Transverse colon (tissue), 4 donors: ENCODE measurements around the gene MMP11. TPM values are rescaled to one million over a fixed set of nuclear protein-coding genes. Genes with fewer than 3 reads are reported as not detected.

Experiments
- DNase-seq: peaks from one replicate; pipeline ENCODE4 v3.0.0-alpha.2; 2019
- H3K27ac ChIP-seq, 4 donors: fragments of 200-600 bp; sonication (generic); 2 replicates each; pipeline ENCODE4 v1.5.1; 2016 to 2018; ENCODE audit warnings: inconsistent platforms in 4 of 4
- H3K27me3 ChIP-seq: fragments of 200-600 bp; sonication (generic); 2 replicates; pipeline ENCODE4 v1.5.1; 2017; ENCODE audit warnings: inconsistent platforms
- H3K36me3 ChIP-seq, 4 donors: fragments of 200-600 bp; sonication (generic); 2 replicates each; pipeline ENCODE4 v1.5.1; 2017 to 2019; ENCODE audit warnings: inconsistent platforms in 4 of 4
- H3K4me1 ChIP-seq, 4 donors: fragments of 200-600 bp; sonication (generic); 2 replicates each; pipeline ENCODE4 v1.5.1; 2017 to 2020; ENCODE audit warnings: inconsistent platforms in 4 of 4
- H3K4me3 ChIP-seq, 4 donors: fragments of 200-600 bp; sonication (generic); 1 replicate in 1 of 4; 2 replicates in 3 of 4; pipeline versions ENCODE4 v1.5.1 to v1.6.1; 2017 to 2019; ENCODE audit warnings: inconsistent platforms in 4 of 4
- H3K9me3 ChIP-seq, 2 donors: fragments of 200-600 bp; sonication (generic); 2 replicates each; pipeline ENCODE4 v1.5.1; 2017 to 2019; ENCODE audit warnings: inconsistent platforms in 2 of 2
- EP300 ChIP-seq: sonication (generic); formaldehyde crosslinking; IDR thresholded peaks from one replicate; pipeline ENCODE4 v1.6.1; 2017; ENCODE audit warnings: antibody characterized with exemption, low read depth
- POLR2A ChIP-seq: fragments of 450-650 bp; IDR thresholded peaks from one replicate; pipeline ENCODE4 v1.6.1; 2016; ENCODE audit warnings: antibody characterized with exemption, mild to moderate bottlenecking, moderate library complexity
- POLR2AphosphoS5 ChIP-seq, 3 donors: sonication (generic); formaldehyde crosslinking; IDR thresholded peaks; one replicate each; pipeline ENCODE4 v1.6.1; 2016; ENCODE audit warnings: antibody characterized with exemption in 3 of 3
- WGBS, 2 donors: methylation state at CpG; one replicate each; pipeline ENCODE4 v1.1.5; 2018; ENCODE audit warnings: low coverage in 1 of 2; 5-methylcytosine and 5-hydroxymethylcytosine counted together
- in situ Hi-C, 4 donors: fragments of 200-750 bp; cut with MboI; loops; one replicate each; pipeline versions ENCODE4 v1.15.0 to v1.15.1; 2017; ENCODE audit warnings: low sequenced_read_pairs in 3 of 4, low pct_ligation_motif_present in 1 of 4, low pct_unique_long_range_greater_than_20kb in 1 of 4
- intact Hi-C: fragments of 100-400 bp; cut with DNase I; formaldehyde crosslinking; loops from one replicate; pipeline ENCODE4 v1.15.1; 2023; ENCODE audit warnings: low total_unique reads
- total RNA-seq, 4 donors: library from RNA; depleted of rRNA; stranded (reverse); fragments of >200 nt; gene quantifications; one replicate each; pipeline ENCODE4 v1.1.0, GENCODE V29; 2016
- TF ChIP-seq, protein P1 (sequence below), 5 experiments: fragments of 200-600 bp in 3 of 5; fragments of 450-650 bp in 2 of 5; sonication (generic) in 3 of 5; IDR thresholded peaks; 1 replicate in 2 of 5; 2 replicates in 3 of 5; pipeline ENCODE4 v1.5.1; 2016 to 2017; ENCODE audit warnings: antibody characterized with exemption in 5 of 5, inconsistent platforms in 3 of 5, mild to moderate bottlenecking in 2 of 5, moderate library complexity in 1 of 5

Gene MMP11
- total RNA-seq, 4 donors from 2014 or later = 1.2 to 2.2 (median 1.6) TPM

DNA sequence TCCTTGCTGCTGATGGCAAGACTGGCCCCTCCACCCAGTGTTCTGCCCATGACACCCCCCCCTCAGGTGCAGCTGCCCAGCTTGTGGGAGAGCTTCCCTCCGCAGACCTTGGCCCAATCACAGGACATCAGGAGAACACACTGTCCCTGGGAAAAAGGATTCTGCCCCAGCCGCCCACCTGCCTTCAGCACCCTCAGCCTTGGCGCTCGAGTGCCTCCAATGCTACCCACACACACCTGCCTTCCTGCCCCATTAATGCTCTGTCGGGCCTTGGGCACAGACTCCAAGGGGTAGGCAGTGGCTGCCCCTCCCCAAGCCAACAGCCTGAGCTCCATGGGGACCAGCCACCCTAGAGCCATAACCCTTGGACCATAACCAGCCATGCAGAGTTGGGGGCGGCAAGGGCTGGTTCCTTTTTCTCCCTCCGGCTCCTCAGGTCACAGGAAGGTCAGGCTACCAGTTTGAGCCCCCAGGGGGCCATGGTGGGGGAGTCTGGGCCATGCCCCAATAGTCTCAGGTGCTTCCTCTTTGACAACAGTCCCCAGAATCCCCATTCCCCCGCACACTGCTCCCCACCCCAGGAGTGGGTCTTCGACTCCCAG, 20.5 kb upstream of the MMP11 start:
- Histone ChIP-seq H3K27me3 (no peaks in the 10 kb centered on the region), H3K4me3 (peak overlapping the region in 1 of 4 donors; percentile 61), H3K27ac (peak overlapping the region in 3 of 4 donors; percentile 90 to 95 (median 93)), H3K4me1 (peaks cover 7 to 22% (median 16%) of the 10 kb centered on the region in 4 donors), H3K9me3 (no peaks in the 10 kb centered on the region), H3K36me3 (no peaks in the 10 kb centered on the region)
- intact Hi-C loops (no loop called here), in situ Hi-C loops (no loop called here)
- WGBS, 2 donors = 70 to 83% methylated on average over 2 to 9 of the region's 9 CpGs
- peak; percentile 36 for DNase-seq
- TF ChIP-seq, protein P1, sequence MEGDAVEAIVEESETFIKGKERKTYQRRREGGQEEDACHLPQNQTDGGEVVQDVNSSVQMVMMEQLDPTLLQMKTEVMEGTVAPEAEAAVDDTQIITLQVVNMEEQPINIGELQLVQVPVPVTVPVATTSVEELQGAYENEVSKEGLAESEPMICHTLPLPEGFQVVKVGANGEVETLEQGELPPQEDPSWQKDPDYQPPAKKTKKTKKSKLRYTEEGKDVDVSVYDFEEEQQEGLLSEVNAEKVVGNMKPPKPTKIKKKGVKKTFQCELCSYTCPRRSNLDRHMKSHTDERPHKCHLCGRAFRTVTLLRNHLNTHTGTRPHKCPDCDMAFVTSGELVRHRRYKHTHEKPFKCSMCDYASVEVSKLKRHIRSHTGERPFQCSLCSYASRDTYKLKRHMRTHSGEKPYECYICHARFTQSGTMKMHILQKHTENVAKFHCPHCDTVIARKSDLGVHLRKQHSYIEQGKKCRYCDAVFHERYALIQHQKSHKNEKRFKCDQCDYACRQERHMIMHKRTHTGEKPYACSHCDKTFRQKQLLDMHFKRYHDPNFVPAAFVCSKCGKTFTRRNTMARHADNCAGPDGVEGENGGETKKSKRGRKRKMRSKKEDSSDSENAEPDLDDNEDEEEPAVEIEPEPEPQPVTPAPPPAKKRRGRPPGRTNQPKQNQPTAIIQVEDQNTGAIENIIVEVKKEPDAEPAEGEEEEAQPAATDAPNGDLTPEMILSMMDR (IDR thresholded peaks at IDR 0.05) = no peak
- TF ChIP-seq POLR2AphosphoS5 (IDR thresholded peaks at IDR 0.05) (no peak), EP300 (no peak), POLR2A (no peak)

DNA sequence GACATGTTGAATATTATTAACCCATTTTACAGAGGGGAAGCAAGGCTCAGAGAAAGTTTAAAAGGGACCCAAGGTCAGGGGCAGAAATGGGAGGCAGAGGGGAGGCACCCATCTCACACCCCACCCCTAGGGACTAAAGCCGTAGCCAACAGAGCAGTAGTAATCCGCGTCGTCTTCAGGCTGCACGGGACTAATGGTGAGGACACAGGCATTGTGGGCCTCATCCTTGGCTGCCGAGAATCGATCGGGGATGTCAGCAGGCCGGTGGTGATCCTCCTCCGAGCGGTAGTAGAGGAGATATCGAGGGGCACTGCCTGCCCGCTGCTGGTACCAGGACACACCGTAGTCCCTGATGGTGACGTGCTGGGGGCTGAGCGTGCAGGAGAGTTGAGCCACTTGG, 19.9 kb upstream of the MMP11 start:
- H3K9me3 ChIP-seq = no peaks in the 10 kb centered on the region
- intact Hi-C loops = no loop called here
- no peak overlapping the region for H3K27ac ChIP-seq
- 84% methylated on average over 16 of the region's 16 CpGs; no CpG with 5 or more reads in 1 of the 2 donors for WGBS, 2 donors
- no peaks in the 10 kb centered on the region for H3K27me3 ChIP-seq
- peaks cover 7 to 22% (median 16%) of the 10 kb centered on the region in 4 donors for H3K4me1 ChIP-seq
- TF ChIP-seq, protein P1 (IDR thresholded peaks at IDR 0.05) = no peak
- no peak for TF ChIP-seq EP300
- TF ChIP-seq POLR2A = no peak
- no peak for TF ChIP-seq POLR2AphosphoS5 (IDR thresholded peaks at IDR 0.05)
- no peak overlapping the region for H3K4me3 ChIP-seq
- no peak for DNase-seq
- H3K36me3 ChIP-seq = no peaks in the 10 kb centered on the region
- in situ Hi-C loops = no loop called here

DNA sequence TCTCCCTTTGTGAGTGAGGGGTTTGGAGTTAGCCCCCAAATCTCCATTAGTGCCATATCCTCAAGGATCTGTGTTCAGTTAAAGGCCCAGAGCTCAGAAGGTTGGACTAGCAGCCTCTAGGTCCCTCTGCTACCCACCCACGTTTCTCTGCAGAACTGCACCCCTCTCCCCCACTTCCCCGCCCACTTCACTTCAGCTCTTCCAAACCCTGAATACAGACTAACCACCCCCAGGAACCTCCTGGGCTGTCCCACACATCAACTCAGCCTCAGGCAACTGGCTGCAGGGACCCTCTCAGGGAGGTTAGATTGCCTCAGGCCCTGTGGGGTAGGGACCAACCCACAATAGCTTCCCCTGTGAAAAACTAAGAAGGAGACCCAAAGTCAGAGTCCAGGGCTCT, 19.3 kb upstream of the MMP11 start:
- TF ChIP-seq POLR2A (no peak), EP300 (no peak), POLR2AphosphoS5 (IDR thresholded peaks at IDR 0.05) (no peak)
- TF ChIP-seq, protein P1 (IDR thresholded peaks at IDR 0.05) = no peak
- peaks cover 7 to 22% (median 16%) of the 10 kb centered on the region in 4 donors for H3K4me1 ChIP-seq
- H3K27ac ChIP-seq = no peak overlapping the region
- H3K9me3 ChIP-seq = no peaks in the 10 kb centered on the region
- in situ Hi-C loops (no loop called here), intact Hi-C loops (no loop called here)
- no peak overlapping the region for H3K4me3 ChIP-seq
- H3K36me3 ChIP-seq = no peaks in the 10 kb centered on the region
- DNase-seq = no peak
- no peaks in the 10 kb centered on the region for H3K27me3 ChIP-seq
- 73% methylated on average over 2 of the region's 2 CpGs; no CpG with 5 or more reads in 1 of the 2 donors for WGBS, 2 donors

DNA sequence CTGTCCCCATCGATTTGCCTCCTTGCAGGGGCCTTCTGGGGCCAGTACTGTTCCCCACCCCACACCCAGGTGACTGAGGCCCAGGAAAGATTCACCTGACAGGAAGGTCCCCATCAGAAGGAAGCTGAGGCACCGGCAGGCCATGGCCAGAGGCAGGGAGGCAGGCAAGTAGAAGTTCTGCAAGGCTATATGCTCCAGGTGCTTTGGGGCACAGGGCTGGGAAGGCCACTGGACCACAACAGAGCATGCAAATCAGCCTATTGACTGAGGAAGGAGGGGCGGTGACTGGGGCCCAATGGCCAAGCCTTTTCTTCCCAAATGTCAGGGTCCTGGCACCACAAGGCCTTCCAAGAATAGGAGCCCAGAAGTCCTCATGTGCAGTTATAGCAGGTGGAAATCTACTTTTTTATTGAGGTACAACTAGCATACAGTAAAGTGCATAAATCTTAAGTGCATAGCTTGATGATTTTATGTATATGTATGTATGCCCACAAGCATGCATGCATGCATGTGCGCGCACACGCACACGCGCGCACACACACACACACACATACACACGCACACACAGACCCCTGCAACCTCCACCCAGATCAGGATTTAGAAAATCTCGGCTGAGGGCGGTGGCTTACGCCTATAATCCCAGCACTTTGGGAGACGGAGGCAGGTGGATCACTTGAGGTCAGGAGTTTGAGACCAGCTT, 18.3 kb upstream of the MMP11 start, which contains the start of gene VPREB3:
TSS of gene VPREB3 (minus strand) at position 206 of the 700 bp plus-strand sequence. CDS start at position 144, 62 bp downstream.
- H3K27me3 ChIP-seq = no peaks in the 10 kb centered on the region
- WGBS, 2 donors = 83% methylated on average over 14 of the region's 14 CpGs; no CpG with 5 or more reads in 1 of the 2 donors
- H3K4me1 ChIP-seq = peaks cover 7 to 22% (median 16%) of the 10 kb centered on the region in 4 donors
- H3K9me3 ChIP-seq = no peaks in the 10 kb centered on the region
- H3K36me3 ChIP-seq = no peaks in the 10 kb centered on the region
- H3K4me3 ChIP-seq = no peak within 1 kb of the TSS
- no peak within 1 kb of the TSS for H3K27ac ChIP-seq
- in situ Hi-C loops = no loop called here
- TF ChIP-seq, protein P1 (IDR thresholded peaks at IDR 0.05) = no peak
- TF ChIP-seq EP300 (no peak), POLR2AphosphoS5 (IDR thresholded peaks at IDR 0.05) (no peak), POLR2A (no peak)
- intact Hi-C loops = no loop called here
- no peak for DNase-seq
